Liver (tissue), 9 donors: ENCODE data around the gene PPP1R12A. TPM values are rescaled to one million over a fixed set of nuclear protein-coding genes. Genes with fewer than 3 reads are reported as not detected.

ENCODE experiments used
- DNase-seq: peaks from one replicate; pipeline ENCODE4 v3.0.0-alpha.2; 2017; ENCODE audit warnings: low spot score
- H3K27ac ChIP-seq, 2 donors: one replicate each; pipeline ENCODE4 v1.7.0; 2013; ENCODE audit warnings: inconsistent platforms in 2 of 2, low read length in 2 of 2, control low read depth in 1 of 2, low read depth in 1 of 2, mild to moderate bottlenecking in 1 of 2
- H3K27me3 ChIP-seq, 4 donors: one replicate each; pipeline versions ENCODE4 v1.6.1 to v1.7.0; 2013; ENCODE audit warnings: low read length in 3 of 4, inconsistent platforms in 1 of 4, mild to moderate bottlenecking in 1 of 4, moderate library complexity in 1 of 4; ENCODE audit not compliant: control insufficient read depth in 4 of 4, insufficient read depth in 4 of 4
- H3K36me3 ChIP-seq, 4 donors: one replicate each; pipeline versions ENCODE4 v1.6.1 to v1.7.0; 2013; ENCODE audit warnings: low read length in 3 of 4, mild to moderate bottlenecking in 3 of 4, low read depth in 1 of 4, moderate library complexity in 1 of 4; ENCODE audit not compliant: control insufficient read depth in 4 of 4, insufficient read depth in 3 of 4
- H3K4me1 ChIP-seq, 4 donors: one replicate each; pipeline versions ENCODE4 v1.6.1 to v1.7.0; 2013; ENCODE audit warnings: low read length in 3 of 4, mild to moderate bottlenecking in 3 of 4, moderate library complexity in 1 of 4; ENCODE audit not compliant: control insufficient read depth in 4 of 4, insufficient read depth in 4 of 4
- H3K4me3 ChIP-seq, 3 donors: one replicate each; pipeline versions ENCODE4 v1.6.1 to v1.7.0; 2013; ENCODE audit warnings: low read length in 3 of 3, control low read depth in 1 of 3, low read depth in 1 of 3, mild to moderate bottlenecking in 1 of 3
- H3K9ac ChIP-seq, 2 donors: one replicate each; pipeline ENCODE4 v1.7.0; 2013; ENCODE audit warnings: low read length in 2 of 2, mild to moderate bottlenecking in 2 of 2, moderate library complexity in 2 of 2, control low read depth in 1 of 2, low read depth in 1 of 2
- H3K9me3 ChIP-seq, 4 donors: one replicate each; pipeline versions ENCODE4 v1.6.1 to v1.7.0; 2013; ENCODE audit warnings: low read length in 3 of 4; ENCODE audit not compliant: control insufficient read depth in 4 of 4
- ATF3 ChIP-seq: IDR thresholded peaks from 2 replicates; pipeline ENCODE4 v1.6.1; 2016; ENCODE audit warnings: antibody characterized with exemption
- CTCF ChIP-seq: fragments of 150-350 bp; IDR thresholded peaks from 2 replicates; pipeline ENCODE4 v1.5.1; 2017; ENCODE audit warnings: improper control_type of control experiment, low read depth, low read length; ENCODE audit not compliant: missing input control
- EGR1 ChIP-seq, 2 donors: IDR thresholded peaks; 2 replicates each; pipeline ENCODE4 v1.6.1; 2016 to 2018; ENCODE audit warnings: antibody characterized with exemption in 2 of 2, low read depth in 2 of 2
- FOXA1 ChIP-seq: IDR thresholded peaks from 2 replicates; pipeline ENCODE4 v1.6.1; 2016; ENCODE audit warnings: antibody characterized with exemption
- FOXA2 ChIP-seq: IDR thresholded peaks from 2 replicates; pipeline ENCODE4 v1.6.1; 2016; ENCODE audit warnings: antibody characterized with exemption
- GABPA ChIP-seq, 2 donors: IDR thresholded peaks in 1 of 2; conservative IDR thresholded peaks in 1 of 2; 2 replicates each; pipeline ENCODE4 v1.6.1; 2016; ENCODE audit warnings: antibody characterized with exemption in 2 of 2, mild to moderate bottlenecking in 1 of 2, moderate library complexity in 1 of 2
- HNF4A ChIP-seq, 2 donors: conservative IDR thresholded peaks; 2 replicates each; pipeline ENCODE4 v1.6.1; 2016; ENCODE audit warnings: antibody characterized with exemption in 2 of 2, mild to moderate bottlenecking in 2 of 2
- JUND ChIP-seq, 2 donors: IDR thresholded peaks; 2 replicates each; pipeline ENCODE4 v1.6.1; 2016; ENCODE audit warnings: antibody characterized with exemption in 2 of 2
- NR2F2 ChIP-seq: IDR thresholded peaks from 2 replicates; pipeline ENCODE4 v1.6.1; 2016; ENCODE audit warnings: antibody characterized with exemption
- REST ChIP-seq: IDR thresholded peaks from 2 replicates; pipeline ENCODE4 v1.6.1; 2016; ENCODE audit warnings: antibody characterized with exemption, mild to moderate bottlenecking
- RXRA ChIP-seq, 2 donors: IDR thresholded peaks; 2 replicates each; pipeline ENCODE4 v1.6.1; 2017 to 2018; ENCODE audit warnings: antibody characterized with exemption in 2 of 2, mild to moderate bottlenecking in 1 of 2
- SP1 ChIP-seq: IDR thresholded peaks from 2 replicates; pipeline ENCODE4 v1.6.1; 2018; ENCODE audit warnings: antibody characterized with exemption, mild to moderate bottlenecking
- TAF1 ChIP-seq: conservative IDR thresholded peaks from 2 replicates; pipeline ENCODE4 v1.6.1; 2016; ENCODE audit warnings: antibody characterized with exemption, mild to moderate bottlenecking
- YY1 ChIP-seq: IDR thresholded peaks from 2 replicates; pipeline ENCODE4 v1.6.1; 2016; ENCODE audit warnings: antibody characterized with exemption, mild to moderate bottlenecking
- ZBTB33 ChIP-seq: IDR thresholded peaks from 2 replicates; pipeline ENCODE4 v1.6.1; 2016; ENCODE audit warnings: antibody characterized with exemption
- WGBS: extraction: QIAGEN DNeasy Blood & Tissue Kit; methylation state at CpG from one replicate; pipeline ENCODE4 v1.1.7; 2013; 5-methylcytosine and 5-hydroxymethylcytosine counted together
- polyA plus RNA-seq, 2 donors: library from polyadenylated mRNA; stranded (reverse) in 1 of 2; unstranded in 1 of 2; fragments of 200-250 nt in 1 of 2; fragments of >200 nt in 1 of 2; fragmentation: Nextera tagmentation in 1 of 2; extraction: Ambion mirVana in 1 of 2; gene quantifications; one replicate each; pipeline versions ENCODE4 v1.2.1 to v1.2.3, GENCODE V29; 2013 to 2015
- total RNA-seq, 2 donors: library from RNA; depleted of rRNA; stranded (reverse); fragments of >200 nt; gene quantifications; one replicate each; pipeline ENCODE4 v1.2.3, GENCODE V29; 2014
- donor health status: healthy.
- donor health status: healthy.
- donor health status: healthy.
- donor health status: healthy.
- donor health status: healthy.

PPP1R12A gene
- total and polyA plus RNA-seq, 4 donors = 5.1 to 41.6 (median 27.8) TPM

GRCh38 chr12:79932357-79932756 is 2.5 kb downstream of the PPP1R12A start:
- Histone ChIP-seq H3K36me3 (no peaks in the 10 kb centered on the region), H3K9me3 (no peaks in the 10 kb centered on the region), H3K4me3 (no peak overlapping the region), H3K27me3 (no peaks in the 10 kb centered on the region), H3K9ac (no peak overlapping the region), H3K27ac (no peak overlapping the region), H3K4me1 (peaks cover 2 to 31% (median 20%) of the 10 kb centered on the region in 4 donors)
- TF ChIP-seq FOXA1 (no peak), TAF1 (no peak), EGR1 (IDR thresholded peaks at IDR 0.05; ENCODE audit: low read depth in 2 of 2) (no peak), GABPA (IDR thresholded peaks at IDR 0.05 in 1 of 2, conservative IDR thresholded peaks at IDR 0.05 in 1 of 2) (no peak), REST (no peak), HNF4A (conservative IDR thresholded peaks at IDR 0.05) (no peak), SP1 (no peak), ATF3 (no peak), RXRA (IDR thresholded peaks at IDR 0.05) (no peak)
- 23% methylated on average over 5 of the region's 5 CpGs for WGBS
- no peak for DNase-seq

- TF ChIP-seq NR2F2 (no peak), FOXA2 (no peak), REST (no peak), RXRA (IDR thresholded peaks at IDR 0.05) (no peak), HNF4A (conservative IDR thresholded peaks at IDR 0.05) (no peak), EGR1 (IDR thresholded peaks at IDR 0.05; ENCODE audit: low read depth in 2 of 2) (no peak), TAF1 (no peak), YY1 (no peak), ZBTB33 (no peak), FOXA1 (no peak), CTCF (no peak), SP1 (no peak), ATF3 (no peak), GABPA (IDR thresholded peaks at IDR 0.05 in 1 of 2, conservative IDR thresholded peaks at IDR 0.05 in 1 of 2) (no peak), JUND (IDR thresholded peaks at IDR 0.05) (no peak)
- Histone ChIP-seq H3K9ac (no peak overlapping the region), H3K27me3 (no peaks in the 10 kb centered on the region), H3K36me3 (no peaks in the 10 kb centered on the region), H3K27ac (no peak overlapping the region), H3K9me3 (no peaks in the 10 kb centered on the region), H3K4me1 (peaks cover 2 to 17% (median 11%) of the 10 kb centered on the region in 4 donors), H3K4me3 (no peak overlapping the region)
- WGBS = 95% methylated on average over 10 of the region's 10 CpGs
- no peak for DNase-seq
Measured at GRCh38 chr12:79929065-79929464, 5.8 kb downstream of the PPP1R12A start.
